ENCODE measurements around the gene MREG.

- TF ChIP-seq, protein P1, sequence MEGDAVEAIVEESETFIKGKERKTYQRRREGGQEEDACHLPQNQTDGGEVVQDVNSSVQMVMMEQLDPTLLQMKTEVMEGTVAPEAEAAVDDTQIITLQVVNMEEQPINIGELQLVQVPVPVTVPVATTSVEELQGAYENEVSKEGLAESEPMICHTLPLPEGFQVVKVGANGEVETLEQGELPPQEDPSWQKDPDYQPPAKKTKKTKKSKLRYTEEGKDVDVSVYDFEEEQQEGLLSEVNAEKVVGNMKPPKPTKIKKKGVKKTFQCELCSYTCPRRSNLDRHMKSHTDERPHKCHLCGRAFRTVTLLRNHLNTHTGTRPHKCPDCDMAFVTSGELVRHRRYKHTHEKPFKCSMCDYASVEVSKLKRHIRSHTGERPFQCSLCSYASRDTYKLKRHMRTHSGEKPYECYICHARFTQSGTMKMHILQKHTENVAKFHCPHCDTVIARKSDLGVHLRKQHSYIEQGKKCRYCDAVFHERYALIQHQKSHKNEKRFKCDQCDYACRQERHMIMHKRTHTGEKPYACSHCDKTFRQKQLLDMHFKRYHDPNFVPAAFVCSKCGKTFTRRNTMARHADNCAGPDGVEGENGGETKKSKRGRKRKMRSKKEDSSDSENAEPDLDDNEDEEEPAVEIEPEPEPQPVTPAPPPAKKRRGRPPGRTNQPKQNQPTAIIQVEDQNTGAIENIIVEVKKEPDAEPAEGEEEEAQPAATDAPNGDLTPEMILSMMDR (conservative IDR thresholded peaks at IDR 0.05; ENCODE audit: low read depth, low read length) = no peak
- TF ChIP-seq EZH2 (IDR thresholded peaks at IDR 0.05; ENCODE audit: borderline replicate concordance, low read depth, low read length, poor library complexity, severe bottlenecking) = no peak
Observed at GRCh38 chr2:215942194-215942593, 71.2 kb downstream of the MREG start.
